T-helper 22 cell (primary cell): ENCODE measurements around the gene NAXD.
"Not testable (repeated sequence)": the region's sequence is repeated elsewhere in the genome, so short reads cannot be mapped to it uniquely, and the experiment has no call there.

Experiments
- DNase-seq: peaks from one replicate; pipeline ENCODE4 v3.0.0-alpha.2; 2020; ENCODE audit warnings: low read depth

NAXD gene

DNA sequence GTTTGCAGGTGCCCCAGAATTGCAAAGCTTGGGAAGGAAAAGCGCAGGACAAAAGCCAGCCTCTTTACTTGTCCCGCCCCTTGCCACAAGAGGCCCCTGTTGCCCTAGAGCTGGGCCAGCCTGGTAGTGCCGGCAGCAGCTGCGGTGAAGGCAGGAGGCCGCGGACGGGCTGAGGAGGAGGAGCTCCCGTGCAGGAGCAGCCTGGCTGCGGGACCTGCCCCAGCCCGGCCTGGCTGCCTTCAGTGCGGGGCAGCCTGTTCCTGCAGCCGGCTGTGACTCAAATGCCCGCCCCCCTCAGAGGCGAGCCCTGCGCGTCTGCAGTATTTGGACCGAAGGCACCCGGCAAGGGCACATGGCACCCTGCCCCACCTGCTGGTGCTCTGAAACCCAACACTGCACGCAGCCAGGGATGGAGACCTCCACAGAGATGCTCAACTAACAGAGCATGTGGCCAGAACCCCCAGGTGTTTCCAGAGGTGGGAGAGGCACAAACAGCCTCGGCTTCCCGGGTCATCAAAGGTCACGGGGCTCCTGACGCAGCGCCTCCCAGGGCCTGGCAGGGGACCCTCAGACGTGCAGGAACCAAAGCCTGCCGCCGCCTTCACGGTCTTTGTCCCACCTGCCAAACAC is 29.7 kb downstream of the NAXD start:
- no peak for DNase-seq

- DNase-seq: no peak
These were observed 30.4 kb downstream of the NAXD start for GRCh38 chr13:110645750-110646149.

- no peak for DNase-seq
These were observed 31.4 kb downstream of the NAXD start for GRCh38 chr13:110646442-110647364.

DNA sequence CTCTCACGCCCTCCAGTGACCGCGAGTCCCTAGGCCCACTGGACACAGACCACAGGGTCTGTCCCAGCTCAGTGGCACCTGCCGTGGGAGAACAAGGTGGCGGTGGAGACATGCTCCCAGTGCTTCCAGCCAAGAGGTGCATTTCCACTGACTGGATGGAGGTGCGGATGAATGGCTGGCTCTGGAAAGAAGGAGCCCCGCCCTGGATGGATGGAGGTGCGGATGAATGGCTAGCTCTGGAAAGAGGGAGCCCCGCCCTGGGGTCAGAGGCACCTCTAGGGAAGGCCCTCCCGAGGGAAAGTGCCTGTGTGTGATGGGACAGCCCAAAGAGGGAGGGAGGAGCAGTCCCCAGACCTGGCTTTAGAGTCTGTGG is 32.0 kb downstream of the NAXD start:
- DNase-seq: no peak

DNA sequence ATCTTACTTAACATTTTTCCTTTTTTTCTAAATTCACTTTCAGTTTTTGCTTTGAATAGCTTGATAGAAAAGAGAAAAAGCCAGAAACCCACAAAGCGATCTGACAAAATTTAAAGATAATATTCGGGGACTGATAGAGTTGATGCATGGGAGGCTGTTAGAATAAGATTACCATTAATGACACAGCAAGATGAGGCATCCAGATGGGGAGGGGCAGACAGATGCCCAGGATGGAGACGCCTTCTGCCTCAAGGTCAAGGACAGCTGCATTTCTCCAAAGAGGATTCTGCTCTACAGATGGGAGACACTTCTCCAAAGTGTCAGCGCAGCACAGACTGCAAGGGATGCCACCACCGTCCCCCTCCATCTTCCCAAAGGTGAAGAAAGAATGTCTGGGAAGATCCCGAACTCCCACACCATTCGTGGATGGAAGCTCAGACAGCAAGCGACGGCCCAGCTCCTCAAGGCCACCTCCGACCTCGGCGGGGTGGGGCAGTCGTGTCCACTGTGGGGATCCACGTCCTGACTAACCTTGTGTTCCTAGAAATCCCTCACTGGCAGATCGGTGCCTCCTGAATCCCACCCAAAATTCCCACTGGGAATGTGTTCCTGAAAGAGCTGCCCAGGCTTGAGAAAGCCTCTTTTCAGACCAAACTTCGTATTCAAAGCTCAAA is 32.9 kb downstream of the NAXD start:
- no peak for DNase-seq

- DNase-seq: no peak
These were observed 33.6 kb downstream of the NAXD start for GRCh38 chr13:110648848-110649421.

- DNase-seq: no peak
These were observed 34.2 kb downstream of the NAXD start for GRCh38 chr13:110649551-110649950.

DNA sequence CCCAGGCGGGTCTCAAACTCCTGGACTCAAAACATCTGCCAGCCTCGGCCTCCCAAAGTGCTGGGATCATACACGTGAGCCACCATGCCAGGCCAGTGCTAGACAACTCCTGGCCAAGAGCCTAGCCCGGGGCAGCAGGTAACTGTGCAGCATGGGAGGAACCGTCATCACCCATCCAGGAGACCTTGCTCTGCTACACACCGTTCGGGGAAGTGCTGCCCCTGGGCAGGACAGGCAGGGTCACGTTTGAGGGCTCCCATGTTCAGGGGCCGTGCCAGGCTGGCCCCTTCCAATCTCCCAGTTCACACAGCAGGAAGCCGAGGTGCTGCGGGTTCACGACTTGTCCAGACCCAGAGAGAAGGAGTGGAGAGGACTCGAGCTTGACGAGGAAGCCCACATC is 35.1 kb downstream of the NAXD start:
- DNase-seq: no peak

DNA sequence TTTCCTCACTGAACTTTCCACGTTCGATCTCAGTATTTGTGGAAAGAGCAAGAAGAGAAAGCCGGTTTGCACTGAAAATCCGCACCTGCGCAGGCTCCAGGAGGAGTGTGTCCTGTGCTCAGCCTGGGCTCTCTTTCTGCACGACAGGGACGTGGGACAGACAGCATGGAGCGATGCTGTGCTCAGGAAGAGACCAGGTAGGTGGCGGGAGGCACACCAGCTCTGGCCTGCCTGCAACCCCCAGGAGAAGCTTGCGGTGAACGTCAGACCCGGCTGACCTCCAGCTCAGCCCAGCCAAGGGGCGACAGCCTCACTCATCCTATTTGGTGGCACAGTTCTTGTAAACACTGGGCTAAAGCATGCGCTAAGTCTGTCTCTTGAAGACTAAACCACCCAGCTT is 35.9 kb downstream of the NAXD start:
- no peak for DNase-seq

DNA sequence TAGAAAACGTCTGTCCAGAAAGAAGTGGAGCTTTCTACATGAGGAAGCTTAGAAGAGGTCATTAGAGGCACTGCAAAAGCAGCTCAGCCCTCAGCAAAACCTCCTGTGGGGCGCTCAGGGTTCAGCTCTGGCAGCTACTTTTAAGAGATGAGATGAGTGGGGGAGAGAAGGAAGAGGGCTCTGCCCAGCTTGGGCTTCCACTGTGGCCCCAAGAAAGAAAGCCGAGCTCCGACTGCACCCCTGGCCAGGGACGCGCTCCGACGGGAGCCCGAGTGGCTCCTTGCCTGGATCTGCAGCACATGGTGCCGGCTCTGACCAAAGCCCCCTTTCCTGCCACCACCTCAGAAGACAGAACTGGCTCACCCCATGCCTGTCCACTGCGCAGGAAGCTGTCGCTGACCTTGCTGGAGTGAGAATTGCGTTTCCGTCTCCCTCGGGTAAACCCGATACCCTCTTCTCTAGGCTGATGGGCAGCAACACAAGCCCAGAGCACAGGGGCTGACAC is 36.4 kb downstream of the NAXD start:
- DNase-seq: no peak

GRCh38 chr13:110652231-110652730 is 36.9 kb downstream of the NAXD start:
- DNase-seq: no peak

DNA sequence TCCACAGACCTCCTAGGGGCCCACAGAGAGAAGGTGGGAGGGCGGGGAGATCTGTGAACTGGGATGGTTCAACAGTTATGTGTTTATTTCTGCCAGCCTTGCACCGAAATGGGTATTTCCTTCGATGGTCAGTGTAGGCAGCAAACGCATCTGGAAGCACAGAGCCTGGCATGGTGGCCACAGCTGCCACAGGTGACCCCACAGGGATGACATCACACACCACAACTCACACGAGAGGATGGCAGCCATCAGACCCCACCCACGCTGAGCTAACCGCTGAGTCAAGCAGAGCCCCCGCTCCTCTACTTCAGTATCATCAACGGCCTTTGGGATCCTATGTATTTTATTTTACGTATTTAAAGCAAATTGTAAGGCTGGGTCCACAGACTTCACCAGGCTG is 37.4 kb downstream of the NAXD start:
- DNase-seq: no peak

DNA sequence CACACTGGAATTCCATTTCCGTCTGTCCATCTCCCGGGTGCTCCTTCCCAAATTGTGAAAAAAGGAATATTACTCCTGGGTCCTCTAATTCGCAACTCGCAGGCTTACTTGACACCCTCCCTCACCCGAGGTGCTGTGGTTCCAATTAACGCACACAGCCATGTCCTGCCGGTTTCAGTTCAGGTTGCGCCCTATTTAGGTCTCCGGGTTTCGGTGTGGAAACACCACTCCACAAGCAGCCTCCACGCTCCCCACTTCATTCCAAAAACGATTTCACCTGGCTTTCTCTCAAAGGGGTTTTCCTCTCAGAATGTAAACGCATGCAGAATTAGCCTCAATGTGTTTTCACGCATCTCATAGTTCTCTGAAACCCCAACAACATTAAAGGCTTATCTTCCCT is 37.9 kb downstream of the NAXD start:
- no peak for DNase-seq

- no peak for DNase-seq
These were observed 38.5 kb downstream of the NAXD start for GRCh38 chr13:110653851-110654250.

DNA sequence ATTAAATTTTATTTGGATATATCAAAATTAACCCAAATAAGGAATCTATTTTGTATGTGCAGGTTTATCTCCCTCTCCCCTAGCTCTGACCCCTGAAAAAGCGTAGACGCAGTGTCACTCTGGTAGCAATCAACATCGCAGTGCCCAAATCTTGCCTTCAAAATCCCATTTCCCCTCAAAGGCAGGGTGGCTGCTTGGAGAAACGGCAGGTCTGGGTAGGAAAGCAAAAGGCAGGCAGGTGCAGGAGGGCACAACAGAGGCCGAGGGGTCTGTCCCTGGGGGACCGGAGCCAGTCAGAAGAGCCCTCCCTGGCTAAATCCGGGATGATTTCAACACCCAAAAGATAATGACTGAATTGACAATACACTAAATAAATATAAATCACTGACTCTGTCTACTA is 41.9 kb downstream of the NAXD start:
- no peak for DNase-seq

- DNase-seq: not testable (repeated sequence)
These were observed 43.0 kb downstream of the NAXD start for GRCh38 chr13:110658218-110658911.

- DNase-seq: no peak
These were observed 45.9 kb downstream of the NAXD start for GRCh38 chr13:110661256-110661655.

DNA sequence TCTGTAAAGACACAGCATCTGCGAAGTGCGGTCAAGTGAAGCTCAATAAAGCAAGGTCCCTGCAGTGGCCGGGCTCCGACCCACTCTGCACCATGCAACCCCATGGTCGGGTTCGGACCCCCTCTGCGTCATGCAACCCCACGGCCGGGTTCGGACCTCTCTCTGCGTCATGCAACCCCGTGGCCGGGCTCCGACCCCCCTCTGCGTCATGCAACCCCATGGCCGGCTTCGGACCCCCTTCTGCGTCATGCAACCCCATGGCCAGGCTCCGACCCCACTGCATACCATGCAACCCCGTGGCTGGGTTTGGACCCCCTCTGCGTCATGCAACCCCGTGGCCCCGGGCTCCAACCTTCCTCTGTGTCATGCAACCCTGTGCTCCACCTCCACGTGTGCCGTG is 46.7 kb downstream of the NAXD start:
- no peak for DNase-seq

- no peak for DNase-seq
These were observed 47.6 kb downstream of the NAXD start for GRCh38 chr13:110662777-110663443.

- DNase-seq: no peak
These were observed 48.1 kb downstream of the NAXD start for GRCh38 chr13:110663491-110663890.

- no peak for DNase-seq
These were observed 48.7 kb downstream of the NAXD start for GRCh38 chr13:110664041-110664440.
